Heart left ventricle (tissue), 13 donors: Measurements from ENCODE around the gene HHIP.

Experiments
- POLR2A ChIP-seq, 2 donors: fragments of 450-650 bp; IDR thresholded peaks; one replicate each; pipeline ENCODE4 v1.6.1; 2017; ENCODE audit warnings: antibody characterized with exemption in 2 of 2, mild to moderate bottlenecking in 2 of 2, moderate library complexity in 2 of 2
- TF ChIP-seq, protein P1 (sequence below), 12 donors: fragments of 200-600 bp; sonication (generic) in 4 of 12; IDR thresholded peaks; one replicate each; pipeline versions ENCODE4 v1.5.0 to v1.8.0; 2018 to 2022; ENCODE audit warnings: antibody characterized with exemption in 12 of 12, mild to moderate bottlenecking in 5 of 12
- donor health status: ischemic (EF 13 %, LVEDD 7.1; RV severe dilation, severe dysfunction).
- donor health status: DM: no; HTN: yes; CAD: no.
- donor health status: DM: no; HTN: no; CAD: no.
- donor health status: ischemic (EF 25% LVEDD 6.9; RV normal size, moderate dysfunction).
- donor health status: ischemic (EF 25% LVEDD 5.7; RV mildly dilated, moderate dysfunction).
- donor health status: ischemic (EF 35%, LVEDD 5.7; RV mildly dilated, moderate dysfunction).
- donor health status: nonischemic (EF 11% LVEDD 7.7; RV severe dilation, severe dysfunction).
- donor health status: DM: yes; HTN: yes; CAD: no.
- donor health status: PGD.
- donor health status: ischemic (EF 29% LVEDD 5.4; RV normal size, mild dysfunction).
- donor health status: nonischemic (EF 23%, LVEDD 6.1; RV moderate dilation, normal function).

DNA sequence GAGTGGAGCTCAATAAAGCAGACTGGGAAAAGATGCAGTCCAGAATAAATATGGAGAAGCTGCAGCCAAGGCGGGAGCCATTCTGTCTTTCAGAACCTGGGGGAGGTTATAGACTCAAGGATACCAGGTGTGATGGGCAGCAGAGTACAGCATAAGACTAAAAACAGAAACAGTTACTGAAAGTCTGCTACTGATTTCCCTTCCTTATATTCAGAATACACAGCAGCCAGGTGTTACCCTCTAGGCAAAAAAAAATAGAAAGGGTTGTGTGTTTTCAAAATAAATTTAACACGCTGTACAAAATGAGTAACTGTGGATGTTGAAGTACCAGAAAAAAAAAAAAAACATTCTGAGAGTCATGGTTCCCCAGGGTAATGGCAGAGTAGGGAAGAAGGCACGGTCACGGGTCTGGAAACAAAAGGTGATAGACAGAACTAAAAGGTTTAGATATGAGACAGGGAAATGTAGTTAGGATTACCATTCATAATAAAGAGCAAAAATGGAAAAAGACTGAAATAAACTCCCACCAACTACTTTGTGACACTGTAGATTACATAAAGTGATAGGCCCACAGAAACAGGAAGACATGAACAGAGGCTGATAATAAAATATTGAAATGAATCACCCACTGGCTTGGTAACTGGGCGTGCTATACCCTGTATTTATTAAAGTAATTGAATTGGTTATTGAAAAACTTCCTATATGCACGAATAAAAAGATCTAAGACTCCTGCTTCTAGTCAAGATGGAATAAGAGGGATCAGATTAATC lies 10.8 kb upstream of the HHIP start:
- TF ChIP-seq, protein P1, sequence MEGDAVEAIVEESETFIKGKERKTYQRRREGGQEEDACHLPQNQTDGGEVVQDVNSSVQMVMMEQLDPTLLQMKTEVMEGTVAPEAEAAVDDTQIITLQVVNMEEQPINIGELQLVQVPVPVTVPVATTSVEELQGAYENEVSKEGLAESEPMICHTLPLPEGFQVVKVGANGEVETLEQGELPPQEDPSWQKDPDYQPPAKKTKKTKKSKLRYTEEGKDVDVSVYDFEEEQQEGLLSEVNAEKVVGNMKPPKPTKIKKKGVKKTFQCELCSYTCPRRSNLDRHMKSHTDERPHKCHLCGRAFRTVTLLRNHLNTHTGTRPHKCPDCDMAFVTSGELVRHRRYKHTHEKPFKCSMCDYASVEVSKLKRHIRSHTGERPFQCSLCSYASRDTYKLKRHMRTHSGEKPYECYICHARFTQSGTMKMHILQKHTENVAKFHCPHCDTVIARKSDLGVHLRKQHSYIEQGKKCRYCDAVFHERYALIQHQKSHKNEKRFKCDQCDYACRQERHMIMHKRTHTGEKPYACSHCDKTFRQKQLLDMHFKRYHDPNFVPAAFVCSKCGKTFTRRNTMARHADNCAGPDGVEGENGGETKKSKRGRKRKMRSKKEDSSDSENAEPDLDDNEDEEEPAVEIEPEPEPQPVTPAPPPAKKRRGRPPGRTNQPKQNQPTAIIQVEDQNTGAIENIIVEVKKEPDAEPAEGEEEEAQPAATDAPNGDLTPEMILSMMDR (IDR thresholded peaks at IDR 0.05), result no peak
- no peak for TF ChIP-seq POLR2A (IDR thresholded peaks at IDR 0.05)
